SK-N-DZ (cell line): ENCODE measurements around the gene KRTAP4-4. TPM values are rescaled to one million over a fixed set of nuclear protein-coding genes. Genes with fewer than 3 reads are reported as not detected.
"Not testable (repeated sequence)": the region's sequence is repeated elsewhere in the genome, so short reads cannot be mapped to it uniquely, and the experiment has no call there.

ENCODE experiments used
- DNase-seq: peaks from one replicate; pipeline ENCODE4 v3.0.0-alpha.2; 2015; ENCODE audit warnings: low spot score
- polyA plus RNA-seq, 2 experiments: library from polyadenylated mRNA; depleted of rRNA; stranded (reverse); fragments of >200 nt; gene quantifications; 2 replicates each; pipeline ENCODE4 v1.2.3, GENCODE V29; 2014

Gene KRTAP4-4
- not detected in 2 replicates for polyA plus RNA-seq (2014; cell fraction: cytosol; rRNA removed)
- not detected in 2 replicates for polyA plus RNA-seq (2014; cell fraction: nucleus; rRNA removed)

DNA sequence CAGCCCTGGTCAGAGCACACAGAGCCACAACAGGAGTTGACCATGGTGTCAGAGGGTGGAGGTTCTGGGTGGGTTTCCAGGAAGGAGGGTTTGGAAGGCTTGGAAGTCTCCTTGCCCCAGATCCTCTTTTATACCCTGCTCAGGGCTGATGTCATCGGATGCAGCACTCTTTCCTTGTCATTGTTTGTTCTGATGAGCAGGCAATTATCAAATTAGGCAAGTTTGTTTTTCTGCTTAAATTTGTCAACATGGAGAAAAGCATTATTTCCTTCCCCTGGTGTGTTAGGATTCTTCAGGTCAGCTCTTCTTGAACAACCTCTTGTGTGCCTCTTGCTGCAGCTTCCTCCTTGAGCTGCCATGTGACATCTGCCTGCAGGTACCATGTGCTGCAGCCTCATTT is at the start of gene KRTAP4-4:
Gene KRTAP4-4, minus strand, starts transcription at position 101 of the 400 bp plus-strand sequence. Its CDS starts 57 bp downstream, at position 44.
- DNase-seq: no peak

DNA sequence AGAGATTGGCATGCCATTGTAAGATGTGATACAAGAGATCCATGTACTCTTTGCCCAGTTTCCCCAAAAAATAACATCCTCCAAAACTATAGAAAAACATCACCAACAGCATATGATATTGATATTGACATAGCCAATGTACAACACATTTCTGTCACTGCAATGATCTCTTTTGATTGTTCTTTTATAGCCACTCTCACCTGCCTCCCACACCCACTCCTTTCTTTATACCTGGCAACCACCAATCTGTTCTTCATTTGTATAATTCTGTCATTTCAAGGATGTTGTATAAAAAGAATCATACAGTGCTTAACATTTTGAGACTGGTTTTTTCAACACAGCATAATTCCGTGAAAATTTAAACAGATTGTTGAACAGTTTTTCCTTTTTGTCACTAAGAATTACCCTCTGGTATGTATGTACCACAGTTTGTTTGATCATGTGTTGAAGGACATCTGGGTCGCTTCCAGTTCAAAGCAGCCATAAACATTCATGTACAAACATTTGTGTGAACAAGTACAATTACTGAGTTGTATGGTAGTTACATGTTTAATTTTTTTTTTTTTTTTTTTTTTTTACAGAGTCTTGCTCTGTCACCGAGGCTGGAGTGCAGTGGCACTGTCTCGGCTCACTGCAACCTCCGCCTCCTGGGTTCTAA is 39.0 kb upstream of the KRTAP4-4 start:
- no peak for DNase-seq

DNA sequence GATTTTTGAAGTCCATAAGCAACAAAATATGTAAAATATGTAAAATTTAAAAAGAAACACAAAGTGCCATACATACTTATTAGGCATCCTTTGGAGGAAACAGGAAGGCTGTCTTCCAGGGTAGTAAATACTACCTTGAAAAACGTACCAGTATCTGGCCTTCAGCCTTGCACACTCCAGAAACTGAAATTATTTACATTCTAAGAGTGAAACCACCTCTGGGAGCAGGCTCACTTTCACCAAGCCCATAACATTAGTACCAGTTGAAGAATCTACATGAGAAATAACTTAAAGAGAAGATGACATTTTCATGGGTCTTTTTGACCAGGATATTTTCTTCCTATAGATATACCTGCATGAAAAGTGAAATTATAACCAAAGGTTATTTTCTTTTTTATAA is 35.5 kb upstream of the KRTAP4-4 start:
- DNase-seq: no peak

DNA sequence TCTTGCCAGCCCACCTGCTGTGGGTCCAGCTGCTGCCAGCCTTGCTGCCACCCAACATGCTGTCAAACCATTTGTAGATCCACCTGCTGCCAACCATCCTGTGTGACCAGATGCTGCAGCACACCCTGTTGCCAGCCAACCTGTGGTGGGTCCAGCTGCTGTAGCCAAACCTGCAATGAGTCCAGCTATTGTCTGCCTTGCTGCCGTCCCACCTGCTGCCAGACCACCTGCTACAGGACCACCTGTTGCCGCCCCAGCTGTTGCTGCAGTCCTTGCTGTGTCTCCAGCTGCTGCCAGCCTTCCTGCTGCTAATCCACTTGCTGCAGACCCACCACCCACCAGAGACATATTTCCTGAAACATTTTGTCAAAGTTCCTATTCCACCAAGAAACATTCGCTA is 29.8 kb upstream of the KRTAP4-4 start:
- no peak for DNase-seq

DNA sequence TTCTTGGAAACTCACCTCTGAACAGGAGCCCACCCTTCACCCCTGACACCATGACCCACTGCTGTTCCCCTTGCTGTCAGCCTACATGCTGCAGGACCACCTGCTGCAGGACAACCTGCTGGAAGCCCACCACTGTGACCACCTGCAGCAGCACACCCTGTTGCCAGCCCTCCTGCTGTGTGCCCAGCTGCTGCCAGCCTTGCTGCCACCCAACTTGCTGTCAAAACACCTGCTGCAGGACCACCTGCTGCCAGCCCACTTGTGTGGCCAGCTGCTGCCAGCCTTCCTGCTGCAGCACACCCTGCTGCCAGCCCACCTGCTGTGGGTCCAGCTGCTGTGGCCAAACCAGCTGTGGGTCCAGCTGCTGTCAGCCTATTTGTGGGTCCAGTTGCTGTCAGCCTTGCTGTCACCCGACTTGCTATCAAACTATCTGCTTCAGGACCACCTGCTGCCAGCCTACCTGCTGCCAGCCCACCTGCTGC is 29.3 kb upstream of the KRTAP4-4 start, which contains the start of gene KRTAP9-1:
Gene KRTAP9-1, plus strand, starts transcription at position 51 of the 482 bp plus-strand sequence. Its CDS starts 0 bp downstream, at position 51.
- not testable (repeated sequence) for DNase-seq

DNA sequence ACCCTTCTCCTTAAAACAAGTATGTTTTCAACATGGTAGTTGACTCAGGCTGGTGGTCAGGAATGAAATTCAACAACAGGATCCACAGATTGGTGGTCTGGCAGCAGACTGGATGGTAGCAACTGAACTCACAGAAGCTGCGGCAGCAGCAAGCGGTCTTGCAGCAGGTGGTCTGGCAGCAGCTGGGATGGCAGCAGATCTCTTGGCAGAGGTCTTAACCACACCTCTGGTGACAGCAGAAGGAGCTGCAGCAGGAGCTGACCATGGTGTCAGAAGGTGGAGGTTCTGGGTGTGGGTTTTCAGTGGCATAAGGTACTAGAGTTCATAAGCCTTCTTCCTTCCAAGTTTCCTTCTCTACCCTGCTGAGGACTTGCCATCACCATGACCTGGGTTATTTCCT is 26.3 kb upstream of the KRTAP4-4 start:
- no peak for DNase-seq

DNA sequence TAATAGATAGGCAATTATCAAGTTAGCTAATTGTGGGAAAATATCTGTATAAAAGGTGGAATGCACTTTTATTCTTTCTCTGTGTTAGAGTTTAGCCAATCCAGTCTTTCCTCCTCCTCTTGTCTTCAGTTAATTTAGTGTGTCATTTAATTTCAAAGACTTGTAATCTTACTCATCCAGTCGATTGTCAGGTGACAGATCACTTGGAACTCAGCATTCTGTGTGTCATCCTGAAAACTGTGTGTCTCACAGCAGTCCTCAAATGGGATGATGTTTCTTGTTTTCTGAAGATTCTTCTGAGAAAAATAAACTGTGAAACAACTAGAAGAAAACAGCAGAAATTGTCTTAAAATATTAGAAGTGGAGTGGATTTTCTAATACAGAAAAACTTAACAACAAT is 24.5 kb upstream of the KRTAP4-4 start:
- no peak for DNase-seq

DNA sequence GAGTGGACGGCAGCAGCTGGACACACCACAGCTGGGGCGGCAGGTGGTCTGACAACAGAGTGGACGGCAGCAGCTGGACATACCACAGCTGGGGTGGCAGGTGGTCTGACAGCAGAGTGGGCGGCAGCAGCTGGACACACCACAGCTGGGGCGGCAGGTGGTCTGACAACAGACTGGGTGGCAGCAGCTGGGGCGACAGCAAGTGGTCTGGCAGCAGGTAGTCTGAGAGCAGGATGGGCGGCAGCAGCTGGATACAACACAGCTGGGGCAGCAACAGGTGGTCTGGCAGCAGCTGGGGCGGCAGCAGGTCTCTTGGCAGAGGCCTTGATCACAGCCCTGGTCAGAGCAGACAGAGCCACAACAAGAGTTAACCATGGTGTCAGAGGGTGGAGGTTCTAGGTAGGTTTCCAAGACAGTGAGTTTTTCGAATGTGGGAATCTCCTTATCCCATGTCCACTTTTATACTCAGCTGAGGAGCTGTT is 24.0 kb upstream of the KRTAP4-4 start, which contains the start of gene KRTAP4-1:
Gene KRTAP4-1, minus strand, starts transcription at position 432 of the 482 bp plus-strand sequence. Its CDS starts 57 bp downstream, at position 375.
- DNase-seq: no peak

DNA sequence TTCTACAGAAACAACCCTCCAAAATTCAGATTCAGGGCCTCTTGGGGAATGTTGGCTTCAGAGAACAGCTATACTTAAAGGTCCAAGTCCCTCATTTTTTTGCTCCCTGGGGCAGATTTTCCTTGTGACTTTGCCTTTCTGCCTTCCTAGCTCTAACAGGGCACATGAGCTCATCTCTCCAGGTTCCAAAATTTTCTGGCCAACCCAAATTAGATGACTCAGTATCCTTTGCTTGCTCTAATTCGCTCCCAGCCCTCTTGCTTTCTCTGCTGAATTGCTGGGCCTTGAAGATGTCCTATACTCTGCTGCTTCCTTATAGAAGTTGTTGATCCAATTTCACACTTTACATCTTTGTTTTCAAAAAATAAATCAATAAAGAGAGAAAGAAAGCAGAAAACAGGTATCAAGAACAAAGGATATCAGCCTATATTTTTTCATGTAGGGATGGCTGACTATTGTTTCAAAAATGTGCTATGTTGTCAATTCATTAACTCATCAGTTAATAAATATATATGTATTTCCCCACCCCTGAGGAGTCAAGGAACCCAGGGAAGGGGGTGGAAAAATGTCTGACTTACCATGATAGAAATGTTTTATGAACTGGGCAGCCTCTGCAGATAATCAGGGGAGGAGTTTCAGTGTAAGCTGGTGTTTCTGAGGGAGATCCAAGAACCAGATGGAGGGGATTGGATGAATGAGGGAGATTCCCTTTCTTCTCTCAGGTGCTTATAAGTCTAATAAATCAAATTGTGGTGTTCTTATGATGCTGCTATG is 18.5 kb upstream of the KRTAP4-4 start:
- DNase-seq: no peak

DNA sequence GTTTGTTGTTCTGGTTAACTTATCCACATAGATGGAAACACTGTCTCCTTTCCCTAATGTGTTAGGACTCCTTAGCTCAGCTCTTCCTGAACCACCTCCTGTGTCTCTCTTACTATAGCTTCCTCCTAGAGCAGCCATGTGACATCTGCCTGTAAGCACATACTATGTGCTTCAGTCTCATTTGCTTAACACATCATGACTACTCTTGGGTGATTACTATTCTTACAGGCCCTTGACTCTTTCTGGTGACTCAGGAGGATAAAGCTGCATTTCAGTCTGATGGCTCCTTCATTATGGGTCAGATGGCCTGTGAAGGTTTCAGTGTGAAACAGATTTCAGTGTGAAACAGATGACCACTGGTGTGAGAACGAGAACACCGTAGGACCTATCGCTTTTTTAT is 17.8 kb upstream of the KRTAP4-4 start:
- no peak for DNase-seq

DNA sequence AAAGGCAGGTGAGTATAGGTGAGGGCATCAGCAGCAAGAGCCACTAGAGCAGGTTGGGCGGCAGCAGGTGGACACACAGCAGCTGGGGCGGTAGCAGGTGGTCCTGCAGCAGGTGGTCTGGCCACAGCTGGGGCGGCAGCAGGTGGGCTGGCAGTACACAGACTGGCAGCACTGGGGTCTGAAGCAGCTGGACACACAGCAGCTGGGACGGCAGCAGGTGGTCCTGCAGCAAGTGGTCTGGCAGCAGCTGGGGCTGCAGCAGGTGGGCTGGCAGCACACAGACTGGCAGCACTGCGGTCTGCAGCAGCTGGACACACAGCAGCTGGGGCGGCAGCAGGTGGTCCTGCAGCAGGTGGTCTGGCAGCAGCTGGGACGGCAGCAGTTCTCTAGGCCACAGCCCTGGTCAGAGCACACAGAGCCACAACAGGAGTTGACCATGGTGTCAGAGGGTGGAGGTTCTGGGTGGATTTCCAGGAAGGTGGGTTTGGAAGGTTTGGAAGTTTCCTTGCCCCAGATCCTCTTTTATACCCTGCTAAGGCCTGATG is 17.3 kb upstream of the KRTAP4-4 start, which contains the start of gene KRTAP4-2:
Gene KRTAP4-2, minus strand, starts transcription at position 495 of the 545 bp plus-strand sequence. Its CDS starts 57 bp downstream, at position 438.
- DNase-seq: no peak

DNA sequence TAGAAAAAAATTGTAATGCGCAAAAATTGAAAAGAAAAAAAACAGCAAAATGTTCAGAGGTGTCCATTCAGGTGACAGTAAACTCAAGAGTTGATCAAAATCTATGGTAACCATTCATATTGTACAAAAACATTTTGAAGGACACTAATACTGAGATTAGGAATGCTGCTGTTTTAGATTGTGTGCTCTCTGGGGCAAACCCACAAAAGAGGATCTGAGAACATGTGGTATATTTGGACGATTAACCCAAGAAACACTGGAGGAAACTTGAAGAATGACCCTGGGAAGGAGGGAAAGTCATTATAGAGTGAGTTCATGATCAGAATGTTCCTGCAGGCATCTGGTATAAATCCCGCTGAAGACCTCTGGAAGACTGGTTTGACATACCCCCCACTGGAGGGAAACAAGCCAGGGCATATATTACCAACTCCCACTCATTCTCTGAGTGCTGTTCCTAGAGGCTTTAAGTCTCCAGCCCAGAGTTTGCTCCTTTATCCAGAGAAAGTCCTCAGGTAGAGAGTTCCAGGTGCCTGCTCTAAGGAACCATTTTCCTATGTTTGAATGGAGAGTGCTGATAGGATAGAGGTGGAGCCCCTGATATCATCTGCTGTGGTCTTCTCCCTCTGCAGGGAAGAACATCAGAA is 16.3 kb upstream of the KRTAP4-4 start:
- no peak for DNase-seq

DNA sequence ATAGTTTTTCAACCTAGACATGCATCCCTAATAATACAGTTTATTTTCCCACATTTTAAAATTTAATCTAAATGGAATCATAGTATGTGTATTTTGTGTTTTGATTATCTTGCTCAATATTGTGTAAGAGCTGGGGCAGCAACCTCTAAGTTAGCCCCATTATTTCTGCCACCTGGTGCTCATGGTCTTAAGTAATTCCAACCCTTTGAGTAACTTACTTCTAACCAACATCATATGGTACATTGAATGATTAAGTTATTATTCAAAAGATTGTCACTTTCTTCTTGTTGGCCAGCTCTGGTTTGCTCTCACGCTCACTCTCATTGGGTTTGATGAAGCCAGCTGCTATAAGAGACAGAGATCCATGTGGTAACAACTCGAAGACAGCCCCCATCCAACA is 11.3 kb upstream of the KRTAP4-4 start:
- no peak for DNase-seq

DNA sequence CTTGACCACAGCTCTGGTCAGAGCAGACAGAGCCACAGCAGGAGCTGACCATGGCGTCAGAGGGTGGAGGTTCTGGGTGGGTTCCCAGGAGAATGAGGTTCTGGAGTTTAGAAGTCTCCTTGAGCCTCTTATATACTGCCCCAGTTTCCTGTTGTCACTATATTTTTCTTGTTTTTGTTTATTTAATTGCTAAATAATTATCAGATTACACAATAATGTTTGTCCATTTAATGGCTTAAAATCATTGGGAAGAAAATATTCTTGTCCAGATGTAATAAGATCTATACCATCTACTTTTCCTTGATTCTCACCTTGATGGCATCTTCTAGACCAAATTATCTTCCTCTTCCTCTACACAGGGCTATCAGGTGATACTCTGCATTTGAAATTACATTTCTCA is 7.6 kb upstream of the KRTAP4-4 start, which contains the start of gene KRTAP4-3:
Gene KRTAP4-3, minus strand, starts transcription at position 101 of the 400 bp plus-strand sequence. Its CDS starts 49 bp downstream, at position 52.
- DNase-seq: no peak

DNA sequence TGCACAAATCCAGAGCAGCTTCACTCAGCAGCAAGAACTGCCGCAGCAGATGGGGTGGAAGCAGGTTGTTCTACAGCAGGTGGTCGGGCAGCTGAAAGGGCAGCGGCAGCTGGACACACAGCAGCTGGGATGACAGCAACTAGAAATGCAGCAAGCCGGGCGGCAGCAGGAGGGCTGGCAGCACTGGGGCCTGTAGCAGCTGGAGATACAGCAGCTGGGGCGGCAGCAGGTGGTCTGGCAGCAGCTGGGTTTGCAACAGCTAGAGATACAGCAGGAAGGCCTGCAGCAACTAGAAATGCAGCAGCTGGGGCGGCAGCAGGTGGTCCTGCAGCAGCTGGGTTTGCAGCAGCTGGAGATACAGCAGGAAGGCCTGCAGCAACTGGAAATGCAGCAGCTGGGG is 7.0 kb upstream of the KRTAP4-4 start:
- DNase-seq: no peak

DNA sequence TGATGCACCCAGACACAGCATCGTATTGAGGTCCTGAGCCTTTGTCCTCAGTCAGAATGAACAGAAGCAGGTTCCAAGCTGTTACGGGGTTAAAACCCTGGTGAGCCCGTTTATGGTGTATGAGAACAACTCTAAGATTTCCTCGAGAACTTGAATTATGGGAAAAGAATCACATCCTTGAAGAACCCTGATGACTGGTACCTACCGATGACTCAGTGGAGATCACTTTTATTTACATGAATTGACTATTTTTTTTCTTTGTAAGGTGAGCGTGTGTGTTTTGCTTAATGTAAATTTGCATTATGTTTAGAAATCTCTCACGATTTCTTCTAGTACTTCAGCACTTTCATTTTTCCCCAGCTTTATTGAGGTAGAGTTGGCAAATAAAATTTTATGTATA is 3.3 kb upstream of the KRTAP4-4 start:
- DNase-seq: no peak

DNA sequence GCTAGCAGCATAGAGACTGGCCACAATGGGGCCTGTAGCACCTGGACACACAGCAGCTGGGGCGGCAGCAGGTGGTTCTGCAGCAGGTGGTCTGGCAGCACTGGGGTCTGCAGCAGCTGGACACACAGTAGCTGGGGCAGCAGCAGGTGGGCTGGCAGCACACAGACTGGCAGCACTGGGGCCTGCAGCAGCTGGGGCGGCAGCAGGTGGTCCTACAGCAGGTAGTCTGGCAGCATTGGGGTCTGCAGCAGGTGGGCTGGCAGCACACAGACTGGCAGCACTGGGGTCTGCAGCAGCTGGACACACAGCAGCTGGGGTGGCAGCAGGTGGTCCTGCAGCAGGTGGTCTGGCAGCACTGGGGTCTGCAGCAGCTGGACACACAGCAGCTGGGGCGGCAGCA is 358 bp downstream of the KRTAP4-4 start:
- DNase-seq: not testable (repeated sequence)

DNA sequence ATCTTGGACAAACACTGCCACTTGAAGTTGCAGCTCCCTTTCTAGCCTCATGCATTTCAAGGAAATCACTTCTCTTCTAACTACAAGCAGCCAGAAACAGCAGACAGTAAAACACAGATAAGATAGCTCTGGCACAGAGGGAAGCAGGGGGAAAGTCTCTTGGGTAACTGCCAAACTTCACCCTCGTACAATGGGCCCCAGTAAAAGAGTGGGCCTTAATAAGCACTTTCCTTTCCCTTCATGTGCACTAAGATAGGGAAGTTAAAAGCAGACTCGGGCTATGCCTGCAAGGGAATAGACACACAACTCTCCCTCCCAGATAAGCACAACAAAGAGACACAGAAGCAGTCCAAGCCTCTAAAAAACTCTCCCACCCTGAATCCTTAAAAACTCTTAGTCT is 6.7 kb downstream of the KRTAP4-4 start:
- DNase-seq: no peak

DNA sequence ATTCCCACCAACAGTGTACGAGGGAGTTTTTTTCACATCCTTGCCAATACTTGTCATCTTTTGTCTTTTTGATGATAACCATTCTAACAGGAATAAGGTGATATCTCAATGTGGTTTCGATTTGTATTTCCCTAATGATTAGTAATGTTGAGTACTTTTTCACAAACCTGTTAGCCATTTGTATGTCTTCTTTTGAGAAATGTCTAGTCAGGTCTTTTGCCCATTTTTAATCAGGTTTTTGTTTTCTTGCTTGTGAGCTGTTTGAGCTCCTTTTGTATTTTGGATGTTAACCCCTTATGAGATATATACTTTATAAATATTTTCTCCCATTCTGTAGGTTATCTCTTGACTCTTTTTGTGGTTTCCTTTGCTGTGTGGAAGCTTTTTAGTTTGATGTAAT is 9.0 kb downstream of the KRTAP4-4 start:
- no peak for DNase-seq

DNA sequence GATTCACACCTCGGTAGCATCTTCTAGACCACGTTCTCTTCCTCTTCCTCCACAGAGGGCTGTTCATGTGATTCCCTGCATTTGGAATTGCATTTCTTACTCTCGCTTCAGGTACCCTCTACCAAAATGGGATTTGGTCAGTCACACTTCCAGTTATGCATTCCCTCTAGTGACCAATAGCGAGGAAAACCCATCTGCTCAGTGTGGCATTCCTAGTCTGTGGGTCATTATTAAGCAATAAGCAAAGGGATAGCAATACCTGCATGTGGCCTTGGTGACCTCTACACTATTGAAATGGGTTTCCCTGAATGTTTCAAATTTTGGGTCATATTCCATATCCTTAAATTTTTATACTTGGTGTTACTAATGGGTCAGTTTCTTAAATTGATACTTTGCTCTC is 10.5 kb downstream of the KRTAP4-4 start:
- no peak for DNase-seq

DNA sequence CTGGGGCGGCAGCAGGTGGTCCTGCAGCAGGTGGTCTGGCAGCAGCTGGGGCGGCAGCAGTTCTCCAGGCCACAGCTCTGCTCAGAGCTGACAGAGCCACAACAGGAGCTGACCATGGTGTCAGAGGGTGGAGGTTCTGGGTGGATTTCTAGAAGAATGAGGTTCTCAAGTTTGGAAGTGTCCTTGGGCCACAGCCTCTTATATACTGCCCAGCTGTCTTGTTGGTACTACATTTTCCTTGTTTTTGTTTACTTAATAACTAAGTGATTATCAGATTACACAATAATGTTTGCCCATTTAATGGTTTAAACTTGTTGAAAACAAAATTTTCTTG is 10.9 kb downstream of the KRTAP4-4 start, which contains the start of gene KRTAP4-5:
Gene KRTAP4-5, minus strand, starts transcription at position 174 of the 334 bp plus-strand sequence. Its CDS starts 58 bp downstream, at position 116.
- DNase-seq: no peak
